ENCODE data around the gene TMEM156.
"Not testable (repeated sequence)": the region's sequence is repeated elsewhere in the genome, so short reads cannot be mapped to it uniquely, and the experiment has no call there.

Gene TMEM156

GRCh38 chr4:38988353-38988752 is 43.9 kb downstream of the TMEM156 start:
- DNase-seq, result not testable (repeated sequence)

DNA sequence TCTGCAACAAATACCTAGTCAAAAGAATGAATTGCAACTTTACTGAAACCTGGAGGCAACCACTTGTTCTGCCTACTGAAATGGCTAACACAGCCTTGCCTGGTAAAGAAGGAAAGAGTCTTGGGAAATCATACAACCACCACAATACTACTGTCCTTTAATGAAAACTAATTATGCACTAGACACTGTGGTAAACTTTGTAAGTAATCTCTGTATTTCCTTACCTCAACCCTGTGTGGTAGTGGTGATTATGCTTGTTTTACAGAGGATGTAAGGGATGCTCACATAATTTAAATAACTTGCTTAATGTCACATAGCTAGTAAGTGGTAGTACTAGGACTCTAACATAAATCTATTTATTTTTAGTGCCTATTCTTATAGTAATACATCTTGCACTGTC is 44.7 kb downstream of the TMEM156 start:
- DNase-seq, result no peak

GRCh38 chr4:38985410-38986100 is 46.7 kb downstream of the TMEM156 start:
- no peak for DNase-seq

DNA sequence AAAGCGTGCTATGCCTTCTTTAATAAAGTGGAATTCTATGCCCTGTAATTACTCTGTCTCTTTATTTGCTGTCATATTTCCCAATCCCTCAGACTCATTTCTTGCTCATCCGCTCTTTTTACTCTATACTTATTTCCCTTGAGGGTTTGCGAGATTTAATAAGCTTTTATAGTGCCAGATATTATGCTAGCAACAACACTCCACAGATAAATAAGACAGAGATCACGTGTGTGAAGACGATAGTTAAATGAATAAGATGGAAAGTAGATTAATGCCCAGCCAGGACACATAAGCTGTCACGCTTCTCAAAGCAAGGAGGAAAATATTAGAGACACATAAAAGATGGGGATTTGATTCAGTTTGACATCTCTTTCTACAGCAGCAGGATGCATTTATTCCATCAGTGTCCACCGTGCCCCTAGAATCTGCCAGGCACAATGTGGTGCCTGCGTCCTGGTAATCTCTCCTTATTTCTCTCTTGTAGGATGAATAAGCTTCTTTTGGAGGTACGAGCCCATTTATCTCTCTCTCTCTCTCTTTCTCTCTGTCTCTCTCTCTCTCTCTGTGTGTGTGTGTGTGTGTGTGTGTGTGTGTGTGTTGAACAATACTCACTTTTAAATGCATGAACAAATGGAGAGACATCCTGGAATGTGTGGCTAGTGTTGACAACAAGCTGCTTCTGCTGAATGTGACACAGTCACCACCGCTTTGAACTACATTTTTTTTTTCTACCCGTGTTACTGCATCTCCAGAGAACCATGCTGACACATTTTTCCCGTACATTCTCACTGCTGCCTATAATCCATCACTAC is 48.2 kb downstream of the TMEM156 start:
- no peak for DNase-seq

DNA sequence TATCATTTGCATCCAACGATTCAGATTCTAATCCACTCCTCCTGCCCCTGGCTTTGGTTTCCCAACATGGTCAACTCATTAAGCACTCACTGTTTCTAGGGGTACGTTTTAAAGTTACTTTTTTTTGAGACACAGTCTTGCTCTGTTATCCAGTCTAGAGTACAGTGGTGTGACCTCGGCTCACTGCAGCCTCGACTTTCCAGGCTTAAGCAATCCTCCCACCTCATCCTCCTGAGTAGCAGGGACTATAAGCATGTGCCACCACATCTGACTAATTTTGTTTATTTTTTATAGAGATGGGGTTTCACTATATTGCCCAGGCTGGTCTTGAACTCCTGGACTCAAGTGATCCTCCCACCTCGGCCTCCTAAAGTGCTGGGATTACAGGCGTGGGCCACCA is 48.9 kb downstream of the TMEM156 start:
- no peak for DNase-seq

DNA sequence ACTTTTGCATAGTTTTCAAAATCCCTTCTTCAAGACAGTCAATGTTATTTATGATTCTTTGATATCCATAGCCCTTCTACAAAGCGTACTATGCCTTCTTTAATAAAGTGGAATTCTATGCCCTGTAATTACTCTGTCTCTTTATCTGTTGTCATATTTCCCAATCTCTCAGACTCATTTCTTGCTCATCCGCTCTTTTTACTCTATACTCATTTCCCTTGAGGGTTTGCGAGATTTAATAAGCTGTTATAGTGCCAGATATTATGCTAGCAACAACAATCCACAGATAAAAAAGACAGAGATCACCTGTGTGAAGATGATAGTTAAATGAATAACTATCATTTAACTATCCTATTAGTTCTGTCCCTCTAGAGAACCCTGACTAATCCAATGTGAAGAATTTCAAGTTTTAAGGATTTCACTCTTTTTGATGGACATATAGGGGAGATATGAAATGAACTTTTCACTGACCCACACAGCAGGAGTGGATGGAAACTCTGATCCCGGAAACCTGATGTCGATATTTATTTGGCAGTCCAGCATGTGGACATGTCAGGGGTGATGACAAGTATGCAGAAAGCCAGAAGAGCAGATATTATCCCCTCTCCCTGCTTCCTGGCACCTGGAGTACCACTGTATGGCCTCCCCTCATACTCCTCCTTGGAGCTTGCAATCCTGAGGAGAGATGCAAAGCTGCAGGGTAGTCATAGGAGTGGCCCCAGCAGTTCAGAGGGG is 49.7 kb downstream of the TMEM156 start:
- no peak for DNase-seq

GRCh38 chr4:38980903-38981676 is 51.1 kb downstream of the TMEM156 start:
- no peak for DNase-seq

- DNase-seq, result no peak
These were observed 52.5 kb downstream of the TMEM156 start for GRCh38 chr4:38979511-38980230.

- no peak for DNase-seq
These were observed 53.1 kb downstream of the TMEM156 start for GRCh38 chr4:38979081-38979480.

- DNase-seq, result no peak
These were observed 55.9 kb downstream of the TMEM156 start for GRCh38 chr4:38976308-38976707.

- DNase-seq, result no peak
These were observed 63.5 kb downstream of the TMEM156 start for GRCh38 chr4:38968668-38969067.

- DNase-seq, result no peak
These were observed 64.7 kb downstream of the TMEM156 start for GRCh38 chr4:38967260-38968095.

GRCh38 chr4:38965866-38966265 is 66.3 kb downstream of the TMEM156 start:
- DNase-seq, result no peak

- DNase-seq, result no peak
These were observed 67.0 kb downstream of the TMEM156 start for GRCh38 chr4:38964942-38965775.

- not testable (repeated sequence) for DNase-seq
These were observed 73.0 kb downstream of the TMEM156 start for GRCh38 chr4:38959248-38959647.

GRCh38 chr4:38958453-38959190 is 73.6 kb downstream of the TMEM156 start:
- DNase-seq, result no peak

GRCh38 chr4:38957893-38958292 is 74.3 kb downstream of the TMEM156 start:
- no peak for DNase-seq

GRCh38 chr4:38957261-38957815 is 74.9 kb downstream of the TMEM156 start:
- no peak for DNase-seq

GRCh38 chr4:38955957-38956356 is 76.3 kb downstream of the TMEM156 start:
- DNase-seq, result no peak
